PC-3 (cell line): Measurements from ENCODE around the gene LGI2. TPM values are rescaled to one million over a fixed set of nuclear protein-coding genes. Genes with fewer than 3 reads are reported as not detected.

Experiments
- ATAC-seq: fragments of 200-7000 bp; cut with Tn5 transposase; 2 replicates; pipeline ENCODE4 v1.9.1; 2020; ENCODE audit warnings: mild to moderate bottlenecking, moderate library complexity
- BruUV-seq: library from RNA; stranded (reverse); fragments of 400-500 nt; replicated peaks from 2 replicates; lab custom pipeline; 2021; lab: Mats Ljungman, UMichigan
- CTCF ChIA-PET: fragments of 300-600 bp; sonication (Branson Sonifier 250); formaldehyde crosslinking; loops from one replicate; lab custom pipeline; 2022; ENCODE audit warnings: antibody characterized with exemption; lab: Charles Lee
- POLR2A ChIA-PET: fragments of 300-600 bp; sonication (Branson Sonifier 250); formaldehyde crosslinking; loops from one replicate; lab custom pipeline; 2022; ENCODE audit warnings: antibody characterized with exemption; ENCODE audit not compliant: unreplicated experiment; lab: Charles Lee
- DNase-seq: peaks from one replicate; pipeline ENCODE4 v3.0.0-alpha.2; 2015
- H2AFZ ChIP-seq: fragments of 300-600 bp; sonication (generic); 2 replicates; pipeline ENCODE4 v1.6.0; 2016; ENCODE audit warnings: antibody characterized with exemption, low read length
- H3F3A ChIP-seq: fragments of 300-600 bp; sonication (generic); one replicate; pipeline ENCODE4 v1.6.0; 2017; ENCODE audit warnings: antibody characterized with exemption, low read length, control low read depth, mild to moderate bottlenecking; ENCODE audit not compliant: unreplicated experiment
- H3K27ac ChIP-seq: fragments of 300-600 bp; sonication (generic); 2 replicates; pipeline ENCODE4 v1.5.1; 2016; ENCODE audit warnings: mild to moderate bottlenecking, low read length
- H3K27me3 ChIP-seq: fragments of 300-600 bp; sonication (generic); 2 replicates; pipeline ENCODE4 v1.6.1; 2016; ENCODE audit warnings: low read length, mixed read lengths
- H3K36me3 ChIP-seq: fragments of 300-600 bp; sonication (generic); 2 replicates; pipeline ENCODE4 v1.6.1; 2016; ENCODE audit warnings: low read depth, mixed run types, low read length, mixed read lengths
- H3K4me1 ChIP-seq: fragments of 300-600 bp; sonication (generic); 2 replicates; pipeline ENCODE4 v1.5.1; 2016; ENCODE audit warnings: low read length; ENCODE audit not compliant: insufficient read depth
- H3K4me2 ChIP-seq: fragments of 300-600 bp; sonication (generic); 2 replicates; pipeline ENCODE4 v1.6.0; 2016; ENCODE audit warnings: low read length
- H3K4me3 ChIP-seq: fragments of 300-600 bp; sonication (generic); 2 replicates; pipeline ENCODE4 v1.5.1; 2016; ENCODE audit warnings: mild to moderate bottlenecking, low read length, mixed read lengths
- H3K79me2 ChIP-seq: fragments of 300-600 bp; sonication (generic); 2 replicates; pipeline ENCODE4 v1.6.1; 2017; ENCODE audit warnings: low read length, mixed read lengths
- H3K9ac ChIP-seq: fragments of 300-600 bp; sonication (generic); 2 replicates; pipeline ENCODE4 v1.6.0; 2016; ENCODE audit warnings: mild to moderate bottlenecking, low read length
- H3K9me2 ChIP-seq: fragments of 300-600 bp; sonication (generic); replicated peaks from 2 replicates; pipeline ENCODE4 v1.6.1; 2016; ENCODE audit warnings: mixed run types, low read length, mixed read lengths
- H3K9me3 ChIP-seq: fragments of 300-600 bp; sonication (generic); 2 replicates; pipeline ENCODE4 v1.6.1; 2016; ENCODE audit warnings: low read length, mixed read lengths
- H4K20me1 ChIP-seq: fragments of 300-600 bp; sonication (generic); 2 replicates; pipeline ENCODE4 v1.6.1; 2016; ENCODE audit warnings: low read length, mixed read lengths
- CTCF ChIP-seq: fragments of 300-600 bp; sonication (generic); conservative IDR thresholded peaks from 2 replicates; pipeline ENCODE4 v1.5.1; 2017; ENCODE audit warnings: antibody characterized with exemption, low read depth, mild to moderate bottlenecking, low read length
- EZH2 ChIP-seq: fragments of 300-600 bp; sonication (generic); IDR thresholded peaks from one replicate; pipeline ENCODE4 v1.6.1; 2017; ENCODE audit warnings: antibody characterized with exemption, mild to moderate bottlenecking, low read length; ENCODE audit not compliant: unreplicated experiment
- EZH2phosphoT487 ChIP-seq: fragments of 300-600 bp; sonication (generic); IDR thresholded peaks from 2 replicates; pipeline ENCODE4 v1.6.1; 2018; ENCODE audit warnings: mild to moderate bottlenecking, antibody characterized with exemption, low read length, borderline replicate concordance
- intact Hi-C: fragments of 100-400 bp; cut with micrococcal nuclease; formaldehyde crosslinking; loops from 2 replicates; pipeline ENCODE4 v1.9.0; 2023
- total RNA-seq: library from RNA; depleted of rRNA; stranded (reverse); fragments of >200 nt; gene quantifications from 2 replicates; pipeline ENCODE4 v1.2.3, GENCODE V29; 2014

The LGI2 gene
- total RNA-seq, 1 experiment from 2014 or later, result 0.18 TPM

DNA sequence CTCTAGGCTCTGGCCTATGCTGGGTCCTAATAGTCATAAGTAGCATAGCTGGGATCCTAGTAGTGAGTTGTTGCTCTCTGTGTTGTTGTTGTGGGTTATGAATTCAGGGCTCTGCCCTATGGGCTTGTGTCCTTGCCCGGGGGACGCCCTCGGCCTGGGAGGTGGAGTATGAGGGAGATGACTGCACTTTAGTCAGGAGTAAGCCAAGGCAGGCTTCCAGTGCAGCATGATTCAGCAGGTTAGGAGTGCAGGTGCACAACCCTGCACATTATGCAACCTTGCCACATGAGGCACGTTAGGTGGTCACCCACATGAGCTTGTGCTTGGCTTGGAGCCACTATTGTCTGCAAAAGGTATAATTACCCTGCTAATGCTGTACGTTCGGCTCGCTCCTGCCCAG lies 59.6 kb downstream of the LGI2 start:
- Histone ChIP-seq H3K9me3 (no peaks in the 10 kb centered on the region), H3K36me3 (no peaks in the 10 kb centered on the region), H3K4me2 (no peak overlapping the region), H3K27me3 (no peaks in the 10 kb centered on the region), H3K79me2 (no peaks in the 10 kb centered on the region), H4K20me1 (no peaks in the 10 kb centered on the region), H3K4me1 (peaks cover 28% of the 10 kb centered on the region), H2AFZ (no peak overlapping the region), H3K9ac (no peak overlapping the region), H3K9me2 (no peaks in the 10 kb centered on the region), H3F3A (no peaks in the 10 kb centered on the region), H3K4me3 (no peak overlapping the region), H3K27ac (no peak overlapping the region)
- no TSS peak for BruUV-seq
- intact Hi-C loops, result loop anchor here (5.0 to 10.0 kb wide), 2 partner anchors 129 to 386 kb away; partner anchors contain the start of gene DHX15
- DNase-seq, result peak; percentile 43
- ATAC-seq, result no peak
- POLR2A ChIA-PET, result no interaction called here
- TF ChIP-seq EZH2 (no peak), EZH2phosphoT487 (no peak), CTCF (no peak)
- CTCF ChIA-PET, result no interaction called here

- Histone ChIP-seq H3K27me3 (no peaks in the 10 kb centered on the region), H3K9me2 (no peaks in the 10 kb centered on the region), H3F3A (no peaks in the 10 kb centered on the region), H3K36me3 (no peaks in the 10 kb centered on the region), H3K9ac (no peak overlapping the region), H2AFZ (no peak overlapping the region), H4K20me1 (no peaks in the 10 kb centered on the region), H3K79me2 (no peaks in the 10 kb centered on the region), H3K27ac (no peak overlapping the region), H3K4me2 (no peak overlapping the region), H3K9me3 (no peaks in the 10 kb centered on the region), H3K4me3 (no peak overlapping the region), H3K4me1 (peaks cover 28% of the 10 kb centered on the region)
- TF ChIP-seq EZH2phosphoT487 (no peak), EZH2 (no peak), CTCF (no peak)
- no peak for ATAC-seq
- BruUV-seq, result no TSS peak
- no peak for DNase-seq
- intact Hi-C loops, result loop anchor here (5.0 to 10.0 kb wide), 2 partner anchors 128 to 386 kb away; partner anchors contain the start of gene DHX15
- ChIA-PET POLR2A (no interaction called here), CTCF (no interaction called here)
Observed at GRCh38 chr4:24970635-24971034, 60.1 kb downstream of the LGI2 start.

DNA sequence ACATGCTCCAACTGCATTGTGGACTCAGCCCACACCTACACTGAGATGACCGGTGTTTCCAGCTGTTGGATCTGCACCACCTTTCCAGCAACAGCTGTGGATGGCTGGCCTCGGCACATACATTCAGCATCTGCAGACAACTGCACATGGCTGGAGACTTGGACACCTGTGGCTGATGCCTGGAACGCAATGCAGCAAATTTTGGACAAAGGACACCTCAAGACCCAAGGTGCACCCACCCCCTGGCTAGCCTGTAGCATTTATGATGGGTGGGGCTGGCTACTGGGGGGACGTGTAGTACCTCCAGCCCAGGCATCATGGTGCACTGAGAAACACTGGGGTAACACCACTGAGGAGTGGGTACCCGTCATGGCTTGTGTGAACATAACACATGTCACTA lies 60.6 kb downstream of the LGI2 start:
- no TSS peak for BruUV-seq
- Histone ChIP-seq H3F3A (no peaks in the 10 kb centered on the region), H3K4me3 (no peak overlapping the region), H3K9me3 (no peaks in the 10 kb centered on the region), H3K27me3 (no peaks in the 10 kb centered on the region), H3K36me3 (no peaks in the 10 kb centered on the region), H3K4me2 (no peak overlapping the region), H2AFZ (no peak overlapping the region), H3K79me2 (no peaks in the 10 kb centered on the region), H3K4me1 (peaks cover 28% of the 10 kb centered on the region), H3K9ac (no peak overlapping the region), H3K9me2 (no peaks in the 10 kb centered on the region), H3K27ac (no peak overlapping the region), H4K20me1 (no peaks in the 10 kb centered on the region)
- CTCF ChIA-PET, result no interaction called here
- intact Hi-C loops, result loop anchor here (5.0 to 10.0 kb wide), 2 partner anchors 128 to 385 kb away; partner anchors contain the start of gene DHX15
- TF ChIP-seq EZH2, result no peak
- TF ChIP-seq CTCF, result no peak
- TF ChIP-seq EZH2phosphoT487, result no peak
- ATAC-seq (no peak), DNase-seq (no peak)
- POLR2A ChIA-PET, result no interaction called here
